GM10266 (cell line): ENCODE measurements around the gene NRXN3.

Experiments
- DNase-seq: peaks from one replicate; pipeline ENCODE4 v3.0.0; 2012; ENCODE audit errors: extremely low spot score
- TF ChIP-seq, protein P1 (sequence below): IDR thresholded peaks from 2 replicates; pipeline ENCODE4 v1.5.1; 2012; ENCODE audit warnings: mild to moderate bottlenecking, low read depth; ENCODE audit not compliant: control insufficient read depth, insufficient read depth; ENCODE audit errors: missing control alignments

NRXN3 gene

DNA sequence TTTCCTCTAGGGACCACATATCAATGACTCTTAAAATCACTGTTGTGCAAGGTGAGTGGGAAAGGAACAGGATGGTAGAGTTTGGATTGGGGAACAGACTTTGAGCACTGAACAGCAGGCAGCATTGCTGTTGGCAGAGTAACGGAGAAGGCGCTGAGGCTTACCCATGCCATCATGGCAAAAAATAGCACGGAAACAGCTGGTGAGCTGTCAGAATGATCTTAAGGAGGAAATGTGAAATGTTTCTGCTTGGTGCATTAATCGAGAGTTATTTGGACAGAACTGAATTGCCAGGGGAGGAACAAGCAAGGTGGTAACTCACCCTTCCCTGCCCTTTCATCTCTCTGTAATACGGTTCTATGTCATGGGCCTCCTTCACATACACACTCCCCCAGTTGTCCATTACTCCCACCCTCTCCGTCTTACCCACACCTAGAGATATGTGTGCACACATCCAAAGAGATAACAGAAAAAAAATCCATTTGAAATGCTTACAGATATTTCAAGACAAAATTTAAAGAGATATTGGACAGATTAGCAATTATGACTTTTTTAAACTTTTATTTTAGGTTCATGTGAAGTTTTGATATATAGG, 1468.6 kb downstream of the NRXN3 start:
- DNase-seq, result no peak
- TF ChIP-seq, protein P1, sequence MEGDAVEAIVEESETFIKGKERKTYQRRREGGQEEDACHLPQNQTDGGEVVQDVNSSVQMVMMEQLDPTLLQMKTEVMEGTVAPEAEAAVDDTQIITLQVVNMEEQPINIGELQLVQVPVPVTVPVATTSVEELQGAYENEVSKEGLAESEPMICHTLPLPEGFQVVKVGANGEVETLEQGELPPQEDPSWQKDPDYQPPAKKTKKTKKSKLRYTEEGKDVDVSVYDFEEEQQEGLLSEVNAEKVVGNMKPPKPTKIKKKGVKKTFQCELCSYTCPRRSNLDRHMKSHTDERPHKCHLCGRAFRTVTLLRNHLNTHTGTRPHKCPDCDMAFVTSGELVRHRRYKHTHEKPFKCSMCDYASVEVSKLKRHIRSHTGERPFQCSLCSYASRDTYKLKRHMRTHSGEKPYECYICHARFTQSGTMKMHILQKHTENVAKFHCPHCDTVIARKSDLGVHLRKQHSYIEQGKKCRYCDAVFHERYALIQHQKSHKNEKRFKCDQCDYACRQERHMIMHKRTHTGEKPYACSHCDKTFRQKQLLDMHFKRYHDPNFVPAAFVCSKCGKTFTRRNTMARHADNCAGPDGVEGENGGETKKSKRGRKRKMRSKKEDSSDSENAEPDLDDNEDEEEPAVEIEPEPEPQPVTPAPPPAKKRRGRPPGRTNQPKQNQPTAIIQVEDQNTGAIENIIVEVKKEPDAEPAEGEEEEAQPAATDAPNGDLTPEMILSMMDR, result no peak

DNA sequence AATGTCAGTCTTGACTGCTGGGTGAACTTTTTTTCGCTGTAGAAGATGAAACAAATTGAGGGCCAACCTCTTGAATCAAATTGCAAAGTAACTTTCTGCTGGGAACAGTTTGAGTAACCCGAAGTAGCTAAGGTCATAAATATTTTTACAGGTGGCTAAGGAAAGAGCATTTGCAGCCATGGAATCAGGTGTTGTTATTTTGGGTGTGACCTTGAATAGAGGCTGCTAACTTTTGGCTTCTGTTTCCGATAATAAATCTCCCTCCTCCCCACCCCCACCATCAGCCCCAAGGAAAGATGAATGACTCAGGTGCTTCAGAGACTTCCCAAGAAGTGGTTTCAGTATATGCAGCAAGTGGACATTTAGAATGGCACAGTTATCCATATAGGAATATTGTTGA, 1469.4 kb downstream of the NRXN3 start:
- TF ChIP-seq, protein P1, result no peak
- no peak for DNase-seq

DNA sequence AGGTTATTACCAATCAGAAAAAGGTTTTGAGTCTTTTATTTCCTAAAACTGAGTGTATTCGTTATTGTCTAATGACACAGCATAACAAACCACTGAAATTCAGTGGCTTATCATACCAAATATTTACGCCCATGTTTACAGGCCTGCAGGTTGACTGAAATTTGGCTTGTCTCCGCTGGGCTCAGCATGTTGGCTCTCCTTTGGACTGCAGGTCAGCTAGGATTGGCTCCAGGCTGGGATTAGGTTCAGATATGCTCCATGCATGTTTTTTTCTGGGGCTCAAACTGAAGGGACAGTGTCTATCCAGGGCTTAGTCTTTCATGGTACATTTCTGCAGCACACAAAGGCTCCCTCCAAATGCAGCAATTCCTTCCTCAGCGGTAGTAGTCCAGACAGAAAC, 1471.2 kb downstream of the NRXN3 start:
- no peak for DNase-seq
- TF ChIP-seq, protein P1, result no peak

DNA sequence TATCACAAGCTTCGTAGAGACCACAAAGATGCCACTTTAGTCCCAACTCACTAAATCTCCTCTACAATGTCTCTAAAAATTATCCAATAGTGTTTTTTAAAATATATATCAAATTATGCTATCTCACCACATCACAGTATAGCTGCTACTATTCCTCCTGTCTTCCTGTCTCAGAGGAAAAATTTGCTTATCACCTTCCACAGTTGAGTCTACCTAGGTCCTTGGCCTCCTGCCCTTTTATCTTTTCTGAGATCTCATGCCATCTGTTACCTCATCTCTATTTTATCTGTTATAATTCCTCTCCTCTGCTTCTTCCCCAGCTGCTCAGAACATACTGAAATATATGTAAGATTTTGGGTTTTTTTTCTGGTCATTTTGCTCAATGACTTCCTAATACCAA, 1473.0 kb downstream of the NRXN3 start:
- TF ChIP-seq, protein P1, result no peak
- DNase-seq, result no peak

DNA sequence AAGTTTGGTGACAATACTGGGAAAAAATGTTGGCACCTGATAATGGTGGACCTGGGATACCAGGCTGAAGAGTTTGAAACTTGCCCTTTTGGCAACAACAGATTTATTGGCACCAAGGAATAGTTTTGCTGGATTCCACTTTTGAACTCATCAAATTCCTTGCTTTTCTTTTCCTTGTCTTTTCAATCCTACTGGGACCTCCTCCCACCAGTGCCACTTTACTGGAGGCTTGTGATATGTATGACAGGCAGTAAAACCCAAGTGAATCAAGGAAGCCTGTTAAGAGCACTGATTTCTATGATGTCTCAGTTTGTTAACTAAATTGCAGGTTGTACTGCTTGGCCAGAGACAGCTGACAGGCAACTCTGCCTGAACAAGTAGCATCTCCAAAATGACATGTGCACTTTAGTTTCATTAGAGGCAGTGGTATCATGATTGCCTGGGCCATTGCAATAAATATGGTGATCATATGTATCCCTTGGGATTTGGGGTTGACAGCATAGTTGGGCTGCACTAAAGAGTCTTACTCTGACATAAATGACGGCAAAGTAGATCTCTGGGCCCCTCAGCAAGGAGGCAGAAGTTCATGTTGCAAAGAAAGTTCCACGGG, 1475.7 kb downstream of the NRXN3 start:
- no peak for DNase-seq
- TF ChIP-seq, protein P1, result no peak

DNA sequence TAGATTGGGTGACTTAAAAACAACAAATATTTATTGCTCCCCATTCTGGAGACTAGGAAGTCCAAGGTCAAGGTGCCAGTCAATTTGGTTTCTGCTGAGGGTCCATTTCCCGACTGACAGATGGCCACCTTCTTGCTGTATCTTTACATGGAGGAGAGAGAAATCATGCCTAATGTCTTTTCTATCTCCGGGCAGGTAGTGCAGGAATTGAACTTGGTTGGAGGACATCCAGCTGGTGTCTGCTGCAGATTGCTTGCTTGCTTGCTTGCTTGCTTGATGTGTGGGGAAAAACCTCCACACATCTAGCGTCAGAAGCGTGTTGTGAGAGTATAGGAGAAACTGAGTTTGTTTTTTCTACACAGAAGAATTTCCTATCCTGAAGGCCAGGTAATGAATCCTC, 1479.7 kb downstream of the NRXN3 start:
- TF ChIP-seq, protein P1, result no peak
- no peak for DNase-seq

DNA sequence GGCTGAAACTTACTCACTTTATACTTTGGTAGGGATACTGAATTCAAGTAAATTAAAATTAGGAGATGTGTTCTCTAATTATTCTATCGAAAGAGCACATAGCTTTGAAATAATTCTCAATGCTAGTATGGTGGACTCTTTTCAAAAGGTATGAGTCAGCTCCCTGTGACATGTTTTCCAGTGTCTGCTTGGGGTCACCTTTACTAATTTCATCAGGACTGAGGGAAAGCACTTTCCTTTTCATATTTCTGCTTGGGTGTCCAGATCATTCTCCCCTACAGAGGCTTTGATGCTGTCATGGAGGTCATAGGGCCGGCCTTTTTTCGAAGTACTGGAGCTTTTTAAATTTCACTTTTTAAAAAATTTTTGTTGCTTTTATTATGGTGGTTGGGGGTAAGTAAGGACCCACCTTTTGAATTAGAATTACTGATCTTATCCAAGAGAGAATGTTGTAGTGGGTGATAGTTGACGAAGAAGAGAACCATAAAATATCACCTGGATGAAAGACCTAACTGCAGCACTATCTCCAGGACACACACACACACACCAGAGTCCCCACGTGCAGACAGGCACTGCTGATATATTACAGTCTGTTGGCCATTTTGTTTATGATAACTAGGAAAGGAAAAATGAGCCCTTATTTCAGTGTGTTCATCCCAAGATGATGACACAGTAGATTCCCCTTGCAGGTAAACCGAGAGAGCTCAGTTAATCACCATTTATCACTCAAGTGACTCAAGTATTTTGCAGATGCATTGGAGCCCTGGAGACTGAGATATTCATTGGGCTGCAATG, 1482.5 kb downstream of the NRXN3 start:
- no peak for DNase-seq
- TF ChIP-seq, protein P1, result no peak
